ENCODE results near the gene RD3L.
"Not testable (repeated sequence)": the region's sequence is repeated elsewhere in the genome, so short reads cannot be mapped to it uniquely, and the experiment has no call there.

RD3L gene

DNA sequence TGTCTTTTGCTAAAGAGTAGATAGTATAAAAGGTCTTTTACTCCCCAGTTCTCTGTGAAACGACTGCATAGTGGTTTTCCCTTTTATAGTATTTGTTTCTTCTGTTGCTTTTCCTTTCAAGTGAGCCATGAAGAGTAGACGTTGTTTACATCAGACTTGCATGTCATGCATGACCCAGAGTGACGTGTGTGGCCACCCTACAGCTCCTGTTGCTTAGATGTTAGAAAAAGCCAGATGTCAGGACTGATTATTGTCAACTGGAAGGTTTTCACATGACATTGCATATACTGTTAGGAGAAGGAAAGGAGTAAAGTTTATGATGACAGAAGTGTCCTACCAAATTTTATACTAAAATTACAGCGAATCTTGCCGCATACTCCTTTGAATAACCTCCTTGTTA lies 1.3 kb upstream of the RD3L start:
- no peaks in the 10 kb centered on the region for H3K36me3 Mint-ChIP-seq (ENCODE audit: low read depth)
- H3K4me1 Mint-ChIP-seq (ENCODE audit: low read depth): no peaks in the 10 kb centered on the region
- H3K27me3 Mint-ChIP-seq (ENCODE audit: low read depth): peaks cover 34% of the 10 kb centered on the region
- H3K9me3 Mint-ChIP-seq: peaks cover 4% of the 10 kb centered on the region
- no peak overlapping the region for H3K4me3 Mint-ChIP-seq
- no peak overlapping the region for H3K27ac Mint-ChIP-seq

DNA sequence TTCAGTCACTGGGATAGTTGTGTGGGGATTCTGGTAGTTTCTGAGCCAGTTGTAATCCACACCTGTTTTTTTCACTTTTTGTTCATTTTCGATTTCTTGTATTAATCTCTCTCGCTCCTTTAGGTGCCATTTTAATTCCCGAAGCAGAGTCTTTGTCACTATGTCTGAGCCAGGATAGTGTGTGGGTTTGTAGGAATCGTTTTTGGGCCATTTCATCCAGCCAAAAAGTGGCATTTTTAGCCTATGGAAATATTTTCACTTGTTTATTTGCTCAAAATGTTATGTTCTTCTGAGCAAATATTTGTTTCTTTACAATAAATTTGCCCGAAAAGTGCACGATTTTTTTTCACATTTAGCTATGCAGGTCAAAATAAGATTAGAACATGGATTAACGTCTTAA lies 867 bp downstream of the RD3L start:
- Mint-ChIP-seq H3K4me1 (ENCODE audit: low read depth) (no peaks in the 10 kb centered on the region), H3K27ac (no peak overlapping the region), H3K9me3 (no peaks in the 10 kb centered on the region), H3K36me3 (ENCODE audit: low read depth) (no peaks in the 10 kb centered on the region), H3K27me3 (ENCODE audit: low read depth) (peaks cover 28% of the 10 kb centered on the region), H3K4me3 (no peak overlapping the region)

DNA sequence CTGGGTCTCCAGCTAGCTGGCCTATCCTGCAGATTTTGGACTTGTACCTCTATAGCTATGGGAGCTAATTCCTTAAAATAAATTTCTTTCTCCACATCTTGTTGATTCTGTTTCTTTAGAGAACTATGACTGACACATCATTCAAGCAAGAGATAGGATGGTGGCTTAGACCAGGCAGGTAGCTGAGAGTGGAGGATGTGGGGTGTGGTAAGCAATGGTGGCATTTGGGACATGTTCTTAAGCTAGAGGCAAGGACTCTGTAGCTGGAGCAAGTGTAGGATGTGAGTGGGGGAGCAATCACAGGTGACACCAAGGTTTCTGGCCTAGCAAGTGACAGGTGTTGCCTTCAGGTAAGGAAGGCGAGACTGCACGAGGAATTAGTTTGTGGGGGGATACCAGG lies 7.2 kb downstream of the RD3L start:
- Mint-ChIP-seq H3K27ac (no peak overlapping the region), H3K9me3 (no peaks in the 10 kb centered on the region), H3K27me3 (ENCODE audit: low read depth) (peaks cover 9% of the 10 kb centered on the region), H3K36me3 (ENCODE audit: low read depth) (no peaks in the 10 kb centered on the region), H3K4me3 (no peak overlapping the region), H3K4me1 (ENCODE audit: low read depth) (peaks cover 3% of the 10 kb centered on the region)

DNA sequence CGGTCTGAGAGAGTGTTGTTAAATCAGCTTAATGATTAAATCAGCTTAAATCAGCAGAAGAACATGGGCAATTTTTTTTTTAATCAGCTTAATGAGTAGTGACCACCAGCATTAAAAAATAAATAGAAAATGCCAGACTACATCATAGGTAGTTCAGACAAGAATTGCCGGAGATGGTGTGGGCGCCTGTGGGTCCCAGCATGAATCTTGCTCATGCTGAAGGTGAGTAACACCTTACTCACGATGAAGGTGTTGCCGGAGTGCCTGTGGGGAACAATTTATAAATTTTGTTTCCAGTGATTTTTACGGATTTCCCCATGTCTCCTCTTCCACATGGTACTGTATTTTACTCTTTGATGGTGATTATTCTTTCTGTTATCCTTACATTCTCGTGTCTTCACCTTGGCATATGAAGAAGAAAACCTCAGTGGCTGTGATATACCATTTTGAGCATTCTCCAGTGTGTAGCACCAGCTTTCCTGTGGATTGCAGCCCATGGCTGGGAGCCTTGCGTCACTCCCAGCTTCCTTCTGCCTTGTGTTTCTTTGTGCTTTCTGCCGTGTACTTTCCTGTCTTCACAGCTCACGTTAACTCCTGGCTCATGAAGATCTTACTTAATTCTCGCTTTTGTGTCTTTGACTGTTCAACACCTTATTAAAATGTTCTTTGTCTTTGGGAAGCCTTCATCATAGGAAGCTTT lies 9.4 kb downstream of the RD3L start:
- Mint-ChIP-seq H3K27ac (no peak overlapping the region), H3K9me3 (no peaks in the 10 kb centered on the region), H3K27me3 (ENCODE audit: low read depth) (no peaks in the 10 kb centered on the region), H3K36me3 (ENCODE audit: low read depth) (no peaks in the 10 kb centered on the region), H3K4me1 (ENCODE audit: low read depth) (peaks cover 3% of the 10 kb centered on the region), H3K4me3 (no peak overlapping the region)

DNA sequence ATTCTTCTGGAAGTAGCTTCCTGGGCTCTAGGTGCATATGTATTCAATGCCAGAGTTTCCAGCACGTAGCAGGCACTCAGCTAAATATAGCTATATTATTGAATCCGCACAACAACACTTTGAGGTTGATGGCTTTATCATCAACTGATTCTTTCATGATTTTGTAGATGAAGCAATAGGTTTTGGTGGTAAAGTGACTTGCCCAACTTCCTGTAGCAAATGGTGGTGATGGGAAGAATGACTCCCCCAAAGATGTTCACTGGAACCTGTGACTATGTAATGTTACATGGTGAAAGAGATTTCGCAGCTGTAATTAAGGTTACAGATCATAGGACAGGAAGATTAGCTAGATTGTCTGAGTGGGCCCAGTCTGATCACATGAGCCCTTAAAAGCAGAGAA lies 10.9 kb downstream of the RD3L start:
- Mint-ChIP-seq H3K4me3 (no peak overlapping the region), H3K4me1 (ENCODE audit: low read depth) (peaks cover 3% of the 10 kb centered on the region), H3K27ac (no peak overlapping the region), H3K36me3 (ENCODE audit: low read depth) (no peaks in the 10 kb centered on the region), H3K27me3 (ENCODE audit: low read depth) (no peaks in the 10 kb centered on the region), H3K9me3 (no peaks in the 10 kb centered on the region)

DNA sequence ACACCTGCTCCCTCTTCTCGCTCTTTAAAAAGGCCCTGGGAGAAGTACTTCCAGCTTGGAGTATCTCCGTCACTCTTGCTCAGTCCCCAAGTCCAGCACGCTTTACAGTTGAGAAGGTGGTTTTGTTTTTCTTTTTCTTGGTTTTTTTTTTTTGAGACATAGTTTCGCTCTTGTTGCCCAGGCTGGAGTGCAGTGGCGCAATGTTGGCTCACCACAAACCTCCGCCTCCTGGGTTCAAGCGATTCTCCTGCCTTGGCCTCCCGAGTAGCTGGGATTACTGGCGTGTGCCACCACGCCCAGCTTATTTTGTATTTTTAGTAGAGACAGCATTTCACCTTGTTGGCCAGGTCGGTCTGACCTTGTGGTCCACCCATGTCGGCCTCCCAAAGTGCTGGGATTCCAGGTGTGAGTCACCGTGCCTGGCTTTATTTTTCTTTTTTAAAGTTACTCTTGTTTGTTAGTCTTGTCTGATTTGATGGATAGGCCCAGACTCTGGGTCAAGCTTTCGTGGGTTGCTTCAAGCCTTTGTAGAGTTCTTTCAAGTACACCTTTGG lies 12.2 kb downstream of the RD3L start:
- no peaks in the 10 kb centered on the region for H3K9me3 Mint-ChIP-seq
- no peaks in the 10 kb centered on the region for H3K27me3 Mint-ChIP-seq (ENCODE audit: low read depth)
- H3K4me3 Mint-ChIP-seq: no peak overlapping the region
- peaks cover 3% of the 10 kb centered on the region for H3K4me1 Mint-ChIP-seq (ENCODE audit: low read depth)
- H3K36me3 Mint-ChIP-seq (ENCODE audit: low read depth): no peaks in the 10 kb centered on the region
- no peak overlapping the region for H3K27ac Mint-ChIP-seq

DNA sequence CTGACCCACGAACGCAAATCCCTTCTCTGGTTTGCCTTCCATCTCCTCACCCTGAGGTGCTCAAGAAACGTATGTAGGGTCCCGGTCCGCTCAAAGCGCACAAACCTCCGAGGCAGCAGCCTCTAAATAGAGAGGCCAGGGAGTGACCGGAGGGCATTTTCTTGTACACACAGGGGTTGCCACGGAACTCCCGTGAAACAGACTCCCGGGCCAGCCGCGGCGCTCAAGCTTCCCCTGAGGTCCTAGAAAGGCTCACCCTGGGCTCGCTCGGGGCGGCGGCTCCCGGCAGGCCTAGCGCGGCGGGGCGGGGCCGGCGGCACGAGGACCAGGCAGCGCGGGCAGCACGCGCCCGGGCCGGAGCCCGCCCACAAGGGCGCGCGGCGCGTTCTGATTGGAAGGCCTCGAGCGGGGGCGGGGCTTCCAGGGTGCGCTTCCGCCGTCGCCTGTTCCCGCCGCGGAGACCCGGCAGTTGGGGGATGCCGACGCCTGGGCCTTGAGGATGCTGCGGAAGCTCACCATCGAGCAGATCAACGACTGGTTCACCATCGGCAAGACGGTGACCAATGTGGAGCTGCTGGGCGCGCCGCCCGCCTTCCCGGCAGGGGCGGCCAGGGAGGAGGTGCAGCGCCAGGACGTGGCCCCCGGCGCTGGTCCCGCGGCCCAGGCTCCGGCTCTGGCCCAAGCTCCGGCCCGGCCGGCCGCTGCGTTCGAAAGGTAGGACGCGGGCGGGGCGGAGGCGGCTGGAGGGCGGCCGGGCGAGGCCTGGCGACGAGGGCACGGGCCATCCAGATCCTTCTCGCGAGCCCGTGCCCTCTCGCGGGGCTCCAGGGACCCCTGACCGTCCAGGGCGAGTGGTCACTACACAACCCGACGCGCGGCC lies 14.1 kb downstream of the RD3L start, which contains the start of gene TDRD9:
Gene TDRD9 (plus strand): TSS at position 446 of the 880 bp plus-strand sequence. CDS start 54 bp downstream, at position 500.
- Mint-ChIP-seq H3K27me3 (ENCODE audit: low read depth) (no peaks in the 10 kb centered on the region), H3K9me3 (no peaks in the 10 kb centered on the region), H3K36me3 (ENCODE audit: low read depth) (no peaks in the 10 kb centered on the region), H3K4me3 (no peak within 1 kb of the TSS), H3K4me1 (ENCODE audit: low read depth) (peaks cover 3% of the 10 kb centered on the region), H3K27ac (no peak within 1 kb of the TSS)

DNA sequence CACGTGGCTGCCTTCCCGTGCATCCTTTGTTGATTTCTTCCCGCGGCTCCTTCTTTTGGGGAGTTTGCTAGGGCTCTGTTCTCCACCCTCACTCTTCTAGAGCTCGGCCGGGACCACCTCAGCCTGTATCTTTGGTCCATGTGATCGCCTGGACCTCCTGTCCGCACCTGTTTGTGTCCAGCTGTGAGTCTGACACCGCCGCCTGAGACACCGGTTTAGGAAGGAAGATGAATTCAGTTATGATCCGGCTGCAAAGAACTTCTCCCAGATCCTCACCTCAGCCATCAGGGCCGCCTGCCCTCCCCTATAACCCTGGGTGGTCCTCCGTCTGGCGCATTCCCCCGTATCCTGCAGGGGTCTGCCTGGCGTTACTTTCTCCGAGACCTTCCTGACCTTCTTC lies 14.8 kb downstream of the RD3L start:
- Mint-ChIP-seq H3K27ac (no peak overlapping the region), H3K36me3 (ENCODE audit: low read depth) (no peaks in the 10 kb centered on the region), H3K4me1 (ENCODE audit: low read depth) (peaks cover 3% of the 10 kb centered on the region), H3K27me3 (ENCODE audit: low read depth) (no peaks in the 10 kb centered on the region), H3K4me3 (no peak overlapping the region), H3K9me3 (no peaks in the 10 kb centered on the region)

DNA sequence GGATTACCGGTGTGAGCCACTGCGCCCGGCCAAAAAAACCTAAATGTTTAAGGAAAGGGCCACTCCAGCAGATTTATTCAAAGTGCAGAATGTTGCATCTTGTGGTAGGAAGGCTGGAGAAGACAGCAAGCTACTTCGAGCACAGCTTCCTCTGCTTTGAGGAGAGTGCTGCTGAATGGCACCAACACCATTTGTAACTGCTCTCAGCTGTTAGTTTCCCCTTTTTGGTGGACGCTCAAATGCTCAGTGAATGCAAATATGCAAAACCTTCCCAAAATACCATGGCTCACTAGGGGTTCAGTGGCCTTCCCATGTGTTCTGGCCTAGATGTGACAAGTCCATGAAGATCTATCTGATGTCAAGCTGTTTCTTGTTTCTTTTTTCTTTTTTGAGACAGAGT lies 17.0 kb downstream of the RD3L start:
- Mint-ChIP-seq H3K27ac (no peak overlapping the region), H3K4me1 (ENCODE audit: low read depth) (peaks cover 6% of the 10 kb centered on the region), H3K27me3 (ENCODE audit: low read depth) (no peaks in the 10 kb centered on the region), H3K9me3 (no peaks in the 10 kb centered on the region), H3K4me3 (no peak overlapping the region), H3K36me3 (ENCODE audit: low read depth) (peaks cover 2% of the 10 kb centered on the region)

DNA sequence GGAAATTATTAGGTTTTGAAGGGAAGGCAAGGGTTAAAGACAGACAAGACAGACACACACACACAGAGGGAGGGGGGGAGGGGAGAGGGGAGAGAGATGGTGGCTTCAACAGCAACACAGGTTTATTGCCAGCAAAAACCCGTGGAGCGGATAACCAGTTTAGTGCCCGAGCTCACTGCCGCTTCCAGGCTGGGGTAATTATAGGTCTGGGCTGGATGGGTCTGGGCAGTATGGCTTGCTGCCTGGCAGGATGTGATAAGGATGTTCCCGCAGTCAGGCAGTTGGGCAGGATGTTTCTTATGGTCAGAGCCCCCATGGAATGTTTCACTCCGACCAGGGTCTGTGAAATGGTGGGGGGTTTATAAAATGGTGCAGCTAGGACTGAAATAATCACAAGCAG lies 18.5 kb downstream of the RD3L start:
- H3K27ac Mint-ChIP-seq: no peak overlapping the region
- H3K4me3 Mint-ChIP-seq: no peak overlapping the region
- H3K36me3 Mint-ChIP-seq (ENCODE audit: low read depth): peaks cover 2% of the 10 kb centered on the region
- no peaks in the 10 kb centered on the region for H3K9me3 Mint-ChIP-seq
- H3K27me3 Mint-ChIP-seq (ENCODE audit: low read depth): no peaks in the 10 kb centered on the region
- peaks cover 6% of the 10 kb centered on the region for H3K4me1 Mint-ChIP-seq (ENCODE audit: low read depth)

DNA sequence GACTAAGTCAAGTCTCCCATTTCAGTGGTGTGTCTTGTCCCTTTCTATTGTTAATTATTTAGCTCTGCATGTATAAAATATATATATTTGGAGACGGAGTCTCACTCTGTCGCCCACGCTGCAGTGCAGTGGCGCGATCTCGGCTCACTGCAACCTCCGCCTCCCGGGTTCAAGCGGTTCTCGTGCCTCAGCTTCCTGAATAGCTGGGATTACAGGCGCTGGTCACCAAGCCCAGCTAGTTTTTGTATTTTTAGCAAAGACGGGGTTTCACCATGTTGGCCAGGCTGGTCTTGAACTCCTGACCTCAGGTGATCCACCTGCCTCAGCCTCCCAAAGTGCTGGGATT lies 20.5 kb downstream of the RD3L start:
- not testable (repeated sequence) for H3K9me3 Mint-ChIP-seq; H3K27ac Mint-ChIP-seq; H3K27me3 Mint-ChIP-seq (ENCODE audit: low read depth)

DNA sequence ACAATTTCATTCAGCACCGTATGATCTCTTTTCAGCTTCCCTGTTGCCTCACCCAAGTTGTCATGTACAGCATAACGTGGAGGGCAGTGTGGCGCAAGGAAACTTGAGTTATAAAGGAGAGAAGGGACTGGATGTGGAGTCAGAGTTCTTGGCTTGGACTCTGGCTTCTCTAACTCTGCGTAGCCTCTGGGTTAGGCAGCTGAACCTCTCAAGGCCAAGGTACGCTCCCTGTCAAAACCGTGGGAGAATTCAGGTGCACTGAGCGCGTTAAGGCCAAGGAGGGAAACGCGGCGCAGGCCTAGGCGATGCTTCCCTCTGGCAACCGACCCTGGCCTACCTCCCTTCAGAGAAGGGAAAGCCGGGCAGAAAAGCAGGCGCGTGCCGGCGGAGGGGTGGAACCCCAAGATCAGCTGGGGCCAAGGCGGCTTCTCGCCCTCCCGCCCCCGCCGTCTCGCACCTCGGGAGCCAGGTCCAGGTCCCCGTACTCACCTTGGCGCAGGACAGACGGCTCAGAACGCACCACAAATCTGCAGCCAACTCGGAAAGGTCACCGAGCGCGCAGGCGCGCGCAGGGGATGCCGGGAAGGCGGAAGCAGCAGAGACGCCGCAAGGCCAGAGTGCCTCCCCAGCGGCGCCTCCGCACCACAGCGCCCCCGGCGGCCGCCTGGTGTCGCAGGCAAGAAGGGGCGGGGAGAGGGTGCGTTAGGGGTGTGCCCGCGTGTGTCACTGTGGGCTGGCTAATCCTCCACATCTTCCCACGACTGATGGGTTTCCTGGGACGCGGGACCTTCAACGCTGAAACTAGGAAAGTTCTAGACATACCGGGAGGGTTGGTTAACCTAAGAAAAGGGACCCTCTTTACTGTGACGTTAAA lies 21.1 kb downstream of the RD3L start:
- Mint-ChIP-seq H3K4me1 (ENCODE audit: low read depth) (peaks cover 6% of the 10 kb centered on the region), H3K4me3 (peak overlapping the region; percentile 90), H3K27ac (peak overlapping the region; percentile 79), H3K27me3 (ENCODE audit: low read depth) (no peaks in the 10 kb centered on the region), H3K9me3 (no peaks in the 10 kb centered on the region), H3K36me3 (ENCODE audit: low read depth) (peaks cover 2% of the 10 kb centered on the region)

More for the DNA sequence above, 20.5 kb downstream of the RD3L start:
- H3K36me3 Mint-ChIP-seq (ENCODE audit: low read depth); H3K4me1 Mint-ChIP-seq (ENCODE audit: low read depth): not testable (repeated sequence)
- H3K4me3 Mint-ChIP-seq: peak overlapping the region; percentile 90

DNA sequence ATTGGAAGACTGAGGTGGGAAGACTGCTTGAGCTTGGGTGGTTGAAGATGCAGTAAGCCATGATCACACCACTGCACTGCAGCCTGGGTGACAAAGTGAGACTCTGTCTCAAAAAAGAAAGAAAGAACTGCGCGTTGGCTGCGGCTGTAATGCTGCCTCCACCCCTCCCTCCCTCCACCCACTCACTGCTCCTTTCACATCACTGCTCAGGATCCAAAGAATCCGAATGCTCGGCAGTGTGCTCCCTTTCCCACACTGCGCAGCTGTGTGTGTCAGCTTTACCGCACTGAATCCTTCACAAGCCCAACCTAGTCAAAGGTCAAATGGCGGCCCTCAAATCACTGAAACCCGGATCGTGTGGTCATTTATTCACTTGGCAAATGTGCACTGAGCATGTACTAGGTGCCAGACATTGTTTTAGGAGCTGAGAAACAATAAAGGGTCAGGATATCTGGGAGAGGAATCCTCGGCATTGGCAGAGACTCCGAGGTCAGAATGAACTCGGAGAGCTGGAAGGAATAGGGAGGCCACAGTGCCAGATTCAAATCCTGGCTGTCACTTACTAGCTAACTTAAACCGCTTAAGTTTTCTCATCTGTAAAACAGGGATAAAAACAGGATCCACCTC lies 25.6 kb downstream of the RD3L start:
- peaks cover 19% of the 10 kb centered on the region for H3K36me3 Mint-ChIP-seq (ENCODE audit: low read depth)
- H3K9me3 Mint-ChIP-seq: no peaks in the 10 kb centered on the region
- no peak overlapping the region for H3K27ac Mint-ChIP-seq
- no peaks in the 10 kb centered on the region for H3K27me3 Mint-ChIP-seq (ENCODE audit: low read depth)
- no peak overlapping the region for H3K4me3 Mint-ChIP-seq
- peaks cover 8% of the 10 kb centered on the region for H3K4me1 Mint-ChIP-seq (ENCODE audit: low read depth)

DNA sequence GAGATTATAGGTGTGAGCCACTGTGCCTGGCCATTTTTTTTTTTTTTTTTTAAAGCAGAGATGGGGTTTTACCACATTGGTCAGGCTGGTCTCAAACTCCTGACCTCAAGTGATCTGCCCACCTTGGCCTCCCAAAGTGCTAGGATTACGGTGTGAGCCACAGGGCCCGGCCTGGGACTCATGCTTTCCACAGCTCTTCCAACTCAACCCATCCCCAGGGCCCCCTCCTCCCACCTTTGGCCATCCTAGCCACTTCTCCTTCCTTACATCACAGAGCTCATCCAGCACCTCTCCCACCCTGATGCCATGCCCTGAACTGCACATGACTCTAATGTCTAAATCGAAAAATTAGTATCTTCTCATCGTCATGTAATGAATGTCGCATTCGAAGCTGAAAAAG lies 26.7 kb downstream of the RD3L start:
- H3K9me3 Mint-ChIP-seq: no peaks in the 10 kb centered on the region
- H3K27ac Mint-ChIP-seq: no peak overlapping the region
- H3K4me3 Mint-ChIP-seq: no peak overlapping the region
- H3K27me3 Mint-ChIP-seq (ENCODE audit: low read depth): no peaks in the 10 kb centered on the region
- H3K36me3 Mint-ChIP-seq (ENCODE audit: low read depth): peaks cover 17% of the 10 kb centered on the region
- peaks cover 4% of the 10 kb centered on the region for H3K4me1 Mint-ChIP-seq (ENCODE audit: low read depth)
